HFF-Myc (cell line): ENCODE results near the gene GLUL.

Experiments used
- DNase-seq: peaks from one replicate; pipeline ENCODE4 v3.0.0-alpha.2; 2011; ENCODE audit warnings: low read depth; ENCODE audit errors: extremely low read depth
- H3K4me3 ChIP-seq: replicated peaks from 2 replicates; pipeline ENCODE4 v1.5.1; 2011; ENCODE audit warnings: low read depth, mild to moderate bottlenecking, control low read depth, low read length
- CTCF ChIP-seq: IDR thresholded peaks from 2 replicates; pipeline ENCODE4 v1.5.1; 2012; ENCODE audit warnings: mild to moderate bottlenecking, low read depth, low read length, control low read depth; ENCODE audit errors: missing control alignments

The GLUL gene

GRCh38 chr1:182357171-182357570 is 34.4 kb downstream of the GLUL start:
- no peak for TF ChIP-seq CTCF
- no peak overlapping the region for H3K4me3 ChIP-seq
- DNase-seq: no peak

- H3K4me3 ChIP-seq: no peak overlapping the region
- DNase-seq: no peak
These were observed 35.9 kb downstream of the GLUL start for GRCh38 chr1:182355723-182356098.

GRCh38 chr1:182351790-182352364 is 39.7 kb downstream of the GLUL start:
- no peak overlapping the region for H3K4me3 ChIP-seq
- no peak for DNase-seq
- TF ChIP-seq CTCF: no peak

More at GRCh38 chr1:182355723-182356098, 35.9 kb downstream of the GLUL start:
- TF ChIP-seq CTCF: no peak

- TF ChIP-seq CTCF: no peak
- no peak overlapping the region for H3K4me3 ChIP-seq
- no peak for DNase-seq
These were observed 40.8 kb downstream of the GLUL start for GRCh38 chr1:182350839-182351238.

- TF ChIP-seq CTCF: no peak
- no peak overlapping the region for H3K4me3 ChIP-seq
- no peak for DNase-seq
These were observed 42.4 kb downstream of the GLUL start for GRCh38 chr1:182348961-182349747.

- H3K4me3 ChIP-seq: no peak overlapping the region
- TF ChIP-seq CTCF: no peak
- no peak for DNase-seq
These were observed 44.6 kb downstream of the GLUL start for GRCh38 chr1:182347019-182347418.
